SK-N-MC (cell line): Measurements from ENCODE around the gene HOXC12.

Experiments used
- DNase-seq: peaks from one replicate; pipeline ENCODE4 v3.0.0-alpha.2; 2011; ENCODE audit warnings: low read depth, low spot score
- H3K27ac ChIP-seq: fragments of 200-600 bp; sonication (generic); 2 replicates; pipeline ENCODE4 v1.5.1; 2016; ENCODE audit warnings: mixed run types
- H3K36me3 ChIP-seq: fragments of 200-600 bp; sonication (generic); 2 replicates; pipeline ENCODE4 v1.6.1; 2017; ENCODE audit warnings: antibody characterized with exemption, low read length, mixed read lengths; ENCODE audit not compliant: insufficient read depth
- H3K4me3 ChIP-seq: fragments of 200-600 bp; sonication (generic); 2 replicates; pipeline ENCODE4 v1.5.1; 2016
- H3K9ac ChIP-seq: fragments of 200-600 bp; sonication (generic); 2 replicates; pipeline ENCODE4 v1.8.0; 2017; ENCODE audit warnings: mixed run types, mixed read lengths; ENCODE audit not compliant: insufficient read length
- H3K9me3 ChIP-seq: fragments of 200-600 bp; sonication (generic); 2 replicates; pipeline ENCODE4 v1.6.1; 2017; ENCODE audit warnings: low read depth, mild to moderate bottlenecking, antibody characterized with exemption, low read length, moderate library complexity, mixed read lengths
- EZH2 ChIP-seq: fragments of 200-600 bp; sonication (generic); IDR thresholded peaks from one replicate; pipeline ENCODE4 v1.6.1; 2017; ENCODE audit warnings: antibody characterized with exemption
- FOXP2 ChIP-seq: optimal IDR thresholded peaks from 2 replicates; pipeline ENCODE3; 2011; ENCODE audit warnings: mild to moderate bottlenecking, moderate library complexity; ENCODE audit not compliant: insufficient read depth; ENCODE audit errors: extremely low read length, control extremely low read depth
- POLR2AphosphoS5 ChIP-seq: IDR thresholded peaks from 2 replicates; pipeline ENCODE4 v1.6.1; 2012; ENCODE audit warnings: mild to moderate bottlenecking, low read depth, low read length, borderline replicate concordance

HOXC12 gene

DNA sequence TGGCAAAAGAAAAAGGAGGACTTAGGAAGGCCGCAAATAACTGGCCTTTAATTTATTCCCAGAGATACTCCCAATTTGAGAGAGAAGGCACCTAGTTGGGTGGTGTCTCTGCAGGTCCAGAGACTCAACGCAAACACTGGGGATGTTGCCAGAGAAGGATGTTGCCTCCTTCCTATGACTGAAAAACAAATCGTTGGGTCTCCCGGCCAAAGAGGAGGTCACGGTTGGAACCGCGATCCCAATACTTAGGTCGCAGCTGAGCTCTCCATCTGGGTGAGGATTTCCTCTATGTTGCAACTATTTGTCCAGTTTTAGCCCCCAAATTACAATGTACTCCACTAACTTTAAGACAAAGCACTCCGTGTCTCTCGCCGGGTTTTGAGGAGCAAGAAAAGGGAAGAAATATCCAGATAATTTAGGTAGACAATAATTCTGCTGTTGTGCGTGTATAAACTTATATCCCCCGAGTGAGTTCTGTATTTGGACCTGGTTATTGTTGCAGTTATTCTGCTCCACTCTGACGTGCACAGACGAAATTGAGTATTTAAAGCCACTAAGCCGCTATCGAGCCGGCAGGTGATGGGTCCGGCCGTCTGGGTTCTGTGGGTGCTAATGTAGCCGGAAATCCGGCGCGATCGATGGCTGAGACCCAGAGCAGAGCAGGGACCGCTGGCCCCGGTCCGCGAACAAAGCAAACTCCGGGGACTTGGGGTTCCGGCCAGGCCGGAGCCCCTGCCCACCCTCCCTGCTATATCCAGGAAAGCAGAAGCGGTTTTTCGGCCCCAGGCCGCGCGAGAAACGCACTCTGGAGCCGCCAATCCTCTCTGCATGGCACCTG is 5.7 kb downstream of the HOXC12 start:
- TF ChIP-seq EZH2 (no peak), POLR2AphosphoS5 (no peak), FOXP2 (no peak)
- peaks cover 24% of the 10 kb centered on the region for H3K36me3 ChIP-seq
- H3K9me3 ChIP-seq: no peaks in the 10 kb centered on the region
- H3K27ac ChIP-seq: 0 out of 2 replicates have a peak overlapping the region, but pooled peaks have one; percentile 28
- H3K9ac ChIP-seq: no peak overlapping the region
- no peak for DNase-seq
- no peak overlapping the region for H3K4me3 ChIP-seq

GRCh38 chr12:53961025-53961761 is 6.5 kb downstream of the HOXC12 start:
- H3K9me3 ChIP-seq: no peaks in the 10 kb centered on the region
- no peak overlapping the region for H3K4me3 ChIP-seq
- no peak for TF ChIP-seq EZH2
- TF ChIP-seq POLR2AphosphoS5: no peak
- no peak for TF ChIP-seq FOXP2
- H3K36me3 ChIP-seq: peaks cover 25% of the 10 kb centered on the region
- no peak overlapping the region for H3K9ac ChIP-seq
- no peak for DNase-seq
- no peak overlapping the region for H3K27ac ChIP-seq

DNA sequence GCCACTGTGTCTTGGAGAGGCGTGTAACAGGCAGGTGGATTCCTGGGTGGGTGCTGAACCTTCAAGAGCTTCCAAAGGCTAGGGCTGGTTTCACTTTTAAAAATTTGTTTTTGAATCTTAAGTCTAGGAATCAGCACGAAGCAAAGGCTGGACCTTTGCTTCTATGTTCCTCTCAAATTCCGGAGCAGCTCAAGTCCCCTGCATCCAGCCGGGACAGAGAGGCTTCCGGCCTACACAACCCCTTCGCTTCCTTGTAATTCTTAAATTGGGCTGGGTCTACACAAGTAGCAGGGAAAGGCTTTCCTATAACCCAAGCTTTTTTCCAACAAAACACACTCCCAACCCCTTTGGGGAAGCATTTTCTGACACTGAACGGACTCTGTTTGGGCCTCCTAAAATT is 8.3 kb downstream of the HOXC12 start:
- no peak for TF ChIP-seq POLR2AphosphoS5
- no peak for TF ChIP-seq FOXP2
- TF ChIP-seq EZH2: no peak

DNA sequence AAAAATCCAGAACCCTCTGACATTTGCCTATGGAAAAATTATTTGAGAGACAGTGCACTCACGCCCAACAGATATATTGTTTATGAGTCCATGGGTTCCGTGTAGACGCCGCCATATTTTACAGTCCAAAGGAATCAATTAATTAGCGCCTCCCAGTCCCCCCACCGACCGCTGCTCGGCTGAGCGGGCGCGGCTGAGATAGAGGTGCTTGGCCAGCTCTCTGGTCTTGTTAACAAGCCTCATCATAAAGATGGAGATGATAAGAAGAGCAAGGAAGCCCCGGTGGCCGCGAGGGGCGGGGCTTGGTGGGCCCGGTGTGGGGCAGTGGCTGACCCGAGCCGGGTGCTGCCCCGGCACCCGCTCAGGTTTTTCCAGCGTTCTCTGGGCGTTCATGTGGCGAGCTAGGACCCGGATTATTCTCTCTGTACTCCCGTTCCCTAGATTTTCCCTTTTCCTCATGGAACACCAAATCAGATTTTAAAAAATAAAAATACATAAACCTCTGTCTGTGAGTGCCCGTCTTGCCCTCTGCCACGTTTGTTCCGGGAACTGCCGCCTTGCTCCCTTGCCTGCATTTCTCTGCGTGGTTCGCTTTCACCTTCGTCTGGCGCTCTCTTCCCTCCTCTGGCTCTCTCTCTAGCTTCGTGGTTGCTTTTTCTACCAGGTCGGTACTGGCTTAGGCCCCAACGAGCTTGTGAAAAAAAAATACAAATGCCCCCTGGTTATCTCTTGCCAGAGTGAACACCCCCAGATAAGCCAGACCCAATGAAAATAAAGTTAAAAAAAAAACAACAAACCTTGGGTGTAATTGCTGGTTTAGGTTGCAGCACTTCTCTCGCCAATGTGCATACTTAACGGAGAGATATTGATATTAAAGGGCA is 9.0 kb downstream of the HOXC12 start:
- H3K36me3 ChIP-seq: peaks cover 25% of the 10 kb centered on the region
- H3K9ac ChIP-seq: peak overlapping the region; percentile 50
- peak overlapping the region; percentile 94 for H3K27ac ChIP-seq
- H3K4me3 ChIP-seq: peak overlapping the region; percentile 94; the same call in 1 of the 2 replicates
- H3K9me3 ChIP-seq: no peaks in the 10 kb centered on the region
- no peak for DNase-seq
- TF ChIP-seq FOXP2 (no peak), POLR2AphosphoS5 (no peak), EZH2 (no peak)

More for the DNA sequence above, 8.3 kb downstream of the HOXC12 start:
- H3K27ac ChIP-seq: peak overlapping the region; percentile 45
- peaks cover 25% of the 10 kb centered on the region for H3K36me3 ChIP-seq
- H3K9me3 ChIP-seq: no peaks in the 10 kb centered on the region
- H3K9ac ChIP-seq: no peak overlapping the region
- DNase-seq: no peak
- H3K4me3 ChIP-seq: no peak overlapping the region

GRCh38 chr12:53964315-53964713 is 9.6 kb downstream of the HOXC12 start:
- no peak for TF ChIP-seq EZH2
- TF ChIP-seq POLR2AphosphoS5: no peak
- TF ChIP-seq FOXP2: no peak
- Histone ChIP-seq H3K9me3 (no peaks in the 10 kb centered on the region), H3K36me3 (peaks cover 25% of the 10 kb centered on the region), H3K9ac (peak overlapping the region; percentile 50), H3K4me3 (peak overlapping the region; percentile 94), H3K27ac (peak overlapping the region; percentile 94)
- no peak for DNase-seq

GRCh38 chr12:53965281-53966084 is 10.8 kb downstream of the HOXC12 start:
- TF ChIP-seq EZH2 (no peak), FOXP2 (no peak), POLR2AphosphoS5 (no peak)
- no peak for DNase-seq
- peak overlapping the region; percentile 94 for H3K4me3 ChIP-seq
- H3K9me3 ChIP-seq: no peaks in the 10 kb centered on the region
- peak overlapping the region; percentile 94 for H3K27ac ChIP-seq
- H3K9ac ChIP-seq: peak overlapping the region; percentile 84
- H3K36me3 ChIP-seq: peaks cover 25% of the 10 kb centered on the region

GRCh38 chr12:53966085-53966384 is 11.3 kb downstream of the HOXC12 start:
- Histone ChIP-seq H3K36me3 (peaks cover 25% of the 10 kb centered on the region), H3K9me3 (no peaks in the 10 kb centered on the region), H3K4me3 (peak overlapping the region; percentile 94), H3K27ac (peak overlapping the region; percentile 94), H3K9ac (peak overlapping the region; percentile 84)
- DNase-seq: no peak
- no peak for TF ChIP-seq POLR2AphosphoS5
- TF ChIP-seq FOXP2: no peak
- no peak for TF ChIP-seq EZH2
